GM23338 (cell line): ENCODE measurements around the gene IFT52. TPM values are rescaled to one million over a fixed set of nuclear protein-coding genes. Genes with fewer than 3 reads are reported as not detected.

Experiments used
- ATAC-seq: fragments of 200-7000 bp; cut with Tn5 transposase; 3 replicates; pipeline ENCODE4 v1.9.1; 2020
- DNase-seq: peaks from one replicate; pipeline ENCODE4 v3.0.0-alpha.2; 2015; ENCODE audit warnings: low spot score
- H2AFZ ChIP-seq: fragments of 200-600 bp; sonication (generic); 2 replicates; pipeline ENCODE4 v1.8.0; 2016; ENCODE audit warnings: antibody characterized with exemption, mild to moderate bottlenecking, moderate library complexity
- H3F3A ChIP-seq: fragments of 200-600 bp; sonication (generic); replicated peaks from 2 replicates; pipeline ENCODE4 v1.8.0; 2017; ENCODE audit warnings: antibody characterized with exemption, mixed run types, low read depth
- H3K27ac ChIP-seq: fragments of 200-600 bp; sonication (generic); 2 replicates; pipeline ENCODE4 v1.6.1; 2016; ENCODE audit warnings: low read depth
- H3K27me3 ChIP-seq: fragments of 200-600 bp; sonication (generic); 2 replicates; pipeline ENCODE4 v1.8.0; 2016; ENCODE audit warnings: mild to moderate bottlenecking, mixed run types, moderate library complexity; ENCODE audit not compliant: insufficient read depth
- H3K36me3 ChIP-seq: fragments of 200-600 bp; sonication (generic); 2 replicates; pipeline ENCODE4 v1.8.0; 2016; ENCODE audit warnings: mild to moderate bottlenecking; ENCODE audit not compliant: insufficient read depth
- H3K4me1 ChIP-seq: fragments of 200-600 bp; sonication (generic); 2 replicates; pipeline ENCODE4 v1.8.0; 2016; ENCODE audit warnings: mild to moderate bottlenecking, moderate library complexity; ENCODE audit not compliant: insufficient read depth
- H3K4me2 ChIP-seq: fragments of 200-600 bp; sonication (generic); 2 replicates; pipeline ENCODE4 v1.7.1; 2017; ENCODE audit warnings: mixed run types
- H3K4me3 ChIP-seq: fragments of 200-600 bp; sonication (generic); 2 replicates; pipeline ENCODE4 v1.6.1; 2016; ENCODE audit warnings: mixed run types
- H3K79me2 ChIP-seq: fragments of 200-600 bp; sonication (generic); replicated peaks from 2 replicates; pipeline ENCODE4 v1.8.0; 2017; ENCODE audit warnings: mild to moderate bottlenecking; ENCODE audit not compliant: insufficient read depth
- H3K9me2 ChIP-seq: fragments of 200-600 bp; sonication (generic); 2 replicates; pipeline ENCODE4 v1.8.0; 2017; ENCODE audit not compliant: insufficient read depth
- H4K20me1 ChIP-seq: fragments of 200-600 bp; sonication (generic); replicated peaks from 2 replicates; pipeline ENCODE4 v1.8.0; 2017; ENCODE audit warnings: mild to moderate bottlenecking; ENCODE audit not compliant: insufficient read depth
- H3K27ac Mint-ChIP-seq: 2 replicates; pipeline ENCODE4 v1.8.0; 2020; ENCODE audit warnings: inconsistent platforms, mild to moderate bottlenecking, moderate library complexity, mixed read lengths
- H3K27me3 Mint-ChIP-seq: 3 replicates; pipeline ENCODE4 v1.8.0; 2022; ENCODE audit warnings: low read depth, mild to moderate bottlenecking, moderate library complexity, mixed read lengths, inconsistent platforms; ENCODE audit not compliant: insufficient read depth, poor library complexity
- H3K36me3 Mint-ChIP-seq: 3 replicates; pipeline ENCODE4 v1.8.0; 2021; ENCODE audit warnings: low read depth, mild to moderate bottlenecking, inconsistent platforms, moderate library complexity, mixed read lengths
- H3K4me1 Mint-ChIP-seq: 3 replicates; pipeline ENCODE4 v1.8.0; 2020; ENCODE audit warnings: mild to moderate bottlenecking, inconsistent platforms, mixed read lengths
- H3K4me3 Mint-ChIP-seq: 3 replicates; pipeline ENCODE4 v1.8.0; 2021; ENCODE audit warnings: moderate library complexity, mild to moderate bottlenecking, inconsistent platforms, mixed read lengths
- H3K9me3 Mint-ChIP-seq: 3 replicates; pipeline ENCODE4 v1.8.0; 2020; ENCODE audit warnings: moderate library complexity, mild to moderate bottlenecking, inconsistent platforms, mixed read lengths
- CTCF ChIP-seq, 2 experiments: fragments of 200-600 bp in 1 of 2; sonication (generic) in 1 of 2; conservative IDR thresholded peaks; 2 replicates each; pipeline versions ENCODE4 v1.5.1 to v1.6.1; 2016 to 2017; ENCODE audit warnings: antibody characterized with exemption in 2 of 2, low read depth in 2 of 2, mild to moderate bottlenecking in 2 of 2, moderate library complexity in 1 of 2
- ETS1 ChIP-seq: IDR thresholded peaks from 2 replicates; pipeline ENCODE4 v1.6.1; 2016; ENCODE audit warnings: antibody characterized with exemption
- EZH2 ChIP-seq: fragments of 200-600 bp; sonication (generic); IDR thresholded peaks from one replicate; pipeline ENCODE4 v1.8.0; 2017; ENCODE audit warnings: antibody characterized with exemption, mild to moderate bottlenecking, low read depth; ENCODE audit not compliant: unreplicated experiment
- EZH2phosphoT487 ChIP-seq: fragments of 200-600 bp; sonication (generic); IDR thresholded peaks from one replicate; pipeline ENCODE4 v1.8.1; 2018; ENCODE audit warnings: antibody characterized with exemption; ENCODE audit not compliant: unreplicated experiment
- JUNB ChIP-seq: IDR thresholded peaks from one replicate; pipeline ENCODE4 v1.6.1; 2016; ENCODE audit warnings: antibody characterized with exemption; ENCODE audit not compliant: unreplicated experiment
- NANOG ChIP-seq: IDR thresholded peaks from 2 replicates; pipeline ENCODE4 v1.6.1; 2016; ENCODE audit warnings: antibody characterized with exemption, borderline replicate concordance
- STAT1 ChIP-seq: IDR thresholded peaks from one replicate; pipeline ENCODE4 v1.6.1; 2016; ENCODE audit warnings: antibody characterized with exemption; ENCODE audit not compliant: unreplicated experiment
- ZNF114 ChIP-seq: fragments of 250-450 bp; sonication (Bioruptor Pico); IDR thresholded peaks from 2 replicates; pipeline ENCODE4 v1.5.0; 2020; ENCODE audit warnings: mild to moderate bottlenecking, moderate library complexity
- ZNF462 ChIP-seq: fragments of 250-450 bp; sonication (Bioruptor Pico); IDR thresholded peaks from 2 replicates; pipeline ENCODE4 v1.5.0; 2020; ENCODE audit warnings: mild to moderate bottlenecking, moderate library complexity
- polyA plus RNA-seq: library from polyadenylated mRNA; unstranded; fragments of >200 nt; fragmentation: Nextera tagmentation; extraction: Ambion mirVana; gene quantifications from 2 replicates; pipeline ENCODE4 v1.2.1, GENCODE V29; 2016
- total RNA-seq: library from RNA; depleted of rRNA; stranded (reverse); fragments of >200 nt; shearing (Covaris generic); gene quantifications from 2 replicates; pipeline ENCODE4 v1.2.3, GENCODE V29; 2014

Gene IFT52
- total and polyA plus RNA-seq, 2 experiments from 2014 or later: 30.4 to 39.8 TPM

DNA sequence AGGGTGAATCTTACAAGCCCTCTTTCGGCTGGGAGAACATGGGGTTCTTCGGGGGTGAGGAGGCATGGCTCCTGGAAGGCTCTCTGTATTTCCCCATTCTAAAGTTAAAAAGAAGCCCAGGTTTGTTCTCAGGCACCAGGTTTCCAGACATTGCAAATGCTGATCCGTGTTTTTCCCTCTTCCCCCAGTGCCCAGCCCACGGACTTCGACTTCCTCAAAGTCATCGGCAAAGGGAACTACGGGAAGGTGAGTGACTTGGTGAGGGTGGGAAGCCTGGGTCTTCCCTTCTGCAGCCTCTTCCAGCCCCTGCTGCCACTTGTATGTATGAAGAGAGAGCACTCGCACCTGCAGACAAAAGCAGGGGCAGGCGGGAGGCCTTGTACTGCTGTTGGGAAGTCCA, 23.3 kb upstream of the IFT52 start:
- H3K4me1 ChIP-seq: no peaks in the 10 kb centered on the region
- H4K20me1 ChIP-seq: no peaks in the 10 kb centered on the region
- Mint-ChIP-seq H3K4me1 (no peaks in the 10 kb centered on the region), H3K27ac (no peak overlapping the region), H3K36me3 (no peaks in the 10 kb centered on the region), H3K9me3 (no peaks in the 10 kb centered on the region; the same call in 2 of the 3 replicates), H3K27me3 (peaks cover 1% of the 10 kb centered on the region), H3K4me3 (no peak overlapping the region)
- H3K79me2 ChIP-seq: no peaks in the 10 kb centered on the region
- DNase-seq (no peak), ATAC-seq (no peak)
- no peak overlapping the region for H3K27ac ChIP-seq
- no peaks in the 10 kb centered on the region for H3K9me2 ChIP-seq
- no peaks in the 10 kb centered on the region for H3K36me3 ChIP-seq
- H3F3A ChIP-seq: no peaks in the 10 kb centered on the region
- TF ChIP-seq ETS1 (no peak), JUNB (no peak)
- no peak overlapping the region for H3K4me2 ChIP-seq
- no peaks in the 10 kb centered on the region for H3K27me3 ChIP-seq
- no peak overlapping the region for H3K4me3 ChIP-seq
- no peak overlapping the region for H2AFZ ChIP-seq

- no peaks in the 10 kb centered on the region; the same call in 2 of the 3 replicates for H3K9me3 Mint-ChIP-seq
- no peak overlapping the region for H3K27ac ChIP-seq
- ATAC-seq (no peak), DNase-seq (no peak)
- H3K36me3 Mint-ChIP-seq: no peaks in the 10 kb centered on the region
- H3K27me3 ChIP-seq: no peaks in the 10 kb centered on the region
- H3K4me3 Mint-ChIP-seq: no peak overlapping the region
- no peaks in the 10 kb centered on the region for H3K79me2 ChIP-seq
- H3K36me3 ChIP-seq: no peaks in the 10 kb centered on the region
- no peak overlapping the region for H2AFZ ChIP-seq
- no peak overlapping the region for H3K4me3 ChIP-seq
- no peaks in the 10 kb centered on the region for H3K4me1 ChIP-seq
- no peaks in the 10 kb centered on the region for H3F3A ChIP-seq
- TF ChIP-seq CTCF (conservative IDR thresholded peaks at IDR 0.05; ENCODE audit: low read depth in 2 of 2) (no peak), EZH2 (no peak)
- peaks cover 1% of the 10 kb centered on the region for H3K27me3 Mint-ChIP-seq
- no peaks in the 10 kb centered on the region for H3K4me1 Mint-ChIP-seq
- H4K20me1 ChIP-seq: no peaks in the 10 kb centered on the region
- no peaks in the 10 kb centered on the region for H3K9me2 ChIP-seq
- H3K4me2 ChIP-seq: no peak overlapping the region
- H3K27ac Mint-ChIP-seq: no peak overlapping the region
These were observed 22.0 kb upstream of the IFT52 start for GRCh38 chr20:43568706-43569105.

DNA sequence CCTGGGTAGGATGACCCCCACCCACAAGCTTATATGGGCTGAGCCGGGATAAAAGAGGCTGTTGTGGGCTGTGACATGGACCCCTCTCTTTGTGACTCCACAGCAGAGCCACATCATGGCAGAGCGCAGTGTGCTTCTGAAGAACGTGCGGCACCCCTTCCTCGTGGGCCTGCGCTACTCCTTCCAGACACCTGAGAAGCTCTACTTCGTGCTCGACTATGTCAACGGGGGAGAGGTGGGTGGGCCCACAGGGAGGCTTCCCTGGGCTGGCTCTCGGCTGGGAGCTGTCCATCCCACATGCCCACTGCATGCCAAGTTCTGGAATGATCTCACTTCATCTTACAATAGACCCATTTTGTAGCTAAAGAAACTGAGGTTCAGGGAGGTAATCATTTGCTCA, 21.5 kb upstream of the IFT52 start:
- Histone ChIP-seq H3K36me3 (no peaks in the 10 kb centered on the region), H3K79me2 (no peaks in the 10 kb centered on the region), H3K4me1 (no peaks in the 10 kb centered on the region), H3K4me3 (no peak overlapping the region), H3F3A (no peaks in the 10 kb centered on the region), H4K20me1 (no peaks in the 10 kb centered on the region), H3K27ac (no peak overlapping the region), H3K4me2 (no peak overlapping the region), H3K27me3 (no peaks in the 10 kb centered on the region), H2AFZ (no peak overlapping the region), H3K9me2 (no peaks in the 10 kb centered on the region)
- Mint-ChIP-seq H3K4me3 (no peak overlapping the region), H3K9me3 (no peaks in the 10 kb centered on the region; the same call in 2 of the 3 replicates), H3K27me3 (peaks cover 1% of the 10 kb centered on the region), H3K36me3 (no peaks in the 10 kb centered on the region), H3K27ac (no peak overlapping the region), H3K4me1 (no peaks in the 10 kb centered on the region)
- ATAC-seq (no peak), DNase-seq (no peak)
- TF ChIP-seq NANOG: no peak
- TF ChIP-seq ZNF462 (CRISPR knock-in tag): no peak
- TF ChIP-seq JUNB: no peak
- TF ChIP-seq ZNF114 (CRISPR knock-in tag): no peak
- no peak for TF ChIP-seq STAT1
- no peak for TF ChIP-seq EZH2phosphoT487
